ENCODE results near the gene TAPBPL. TPM values are rescaled to one million over a fixed set of nuclear protein-coding genes. Genes with fewer than 3 reads are reported as not detected.
"Not testable (repeated sequence)": the region's sequence is repeated elsewhere in the genome, so short reads cannot be mapped to it uniquely, and the experiment has no call there.

The TAPBPL gene
- polyA plus RNA-seq, 3 donors, result 89.3 to 145 (median 91.8) TPM

GRCh38 chr12:6425590-6426531 lies 26.0 kb upstream of the TAPBPL start:
- Histone ChIP-seq H3K9me3 (replicated peaks in 1 of 2; ENCODE audit: control insufficient read depth in 1 of 2, insufficient read depth in 1 of 2, low read length in 2 of 2) (no peaks in the 10 kb centered on the region), H2AFZ (ENCODE audit: insufficient read depth, low read depth, low read length, poor library complexity, severe bottlenecking) (peak overlapping the region; percentile 16), H3K4me3 (replicated peaks in 1 of 3; ENCODE audit: low read depth in 2 of 3, low read length in 3 of 3) (no peak overlapping the region), H3K9ac (ENCODE audit: insufficient read depth, low read length, poor library complexity, severe bottlenecking) (no peak overlapping the region), H3K4me2 (replicated peaks; ENCODE audit: extremely low read depth, low read length, poor library complexity, severe bottlenecking) (no peak overlapping the region), H3K27ac (ENCODE audit: low read depth in 1 of 2, low read length in 2 of 2) (peak overlapping the region; percentile 20 to 27), H3K27me3 (ENCODE audit: control insufficient read depth in 2 of 2, insufficient read depth in 2 of 2, low read length in 2 of 2) (no peaks in the 10 kb centered on the region), H4K20me1 (ENCODE audit: insufficient read depth, low read length) (no peaks in the 10 kb centered on the region), H3K36me3 (replicated peaks in 1 of 2; ENCODE audit: control insufficient read depth in 1 of 2, insufficient read depth in 2 of 2, low read length in 2 of 2) (no peaks in the 10 kb centered on the region), H3K79me2 (ENCODE audit: insufficient read depth, low read length) (no peaks in the 10 kb centered on the region), H3K4me1 (ENCODE audit: control insufficient read depth in 1 of 2, insufficient read depth in 2 of 2, low read length in 2 of 2) (peaks cover 31 to 39% of the 10 kb centered on the region in 2 donors)
- no peaks in the 10 kb centered on the region for H3K9me3 Mint-ChIP-seq
- H3K4me1 Mint-ChIP-seq, result peaks cover 30% of the 10 kb centered on the region
- peak overlapping the region; percentile 57 to 84 (median 74) for H3K27ac Mint-ChIP-seq
- TF ChIP-seq CTCF (IDR thresholded peaks at IDR 0.05), result no peak
- peaks cover 0 to 4% (median 0%) of the 10 kb centered on the region in 3 donors for H3K27me3 Mint-ChIP-seq (ENCODE audit: low read depth in 3 of 3)
- WGBS (ENCODE audit: insufficient coverage), result 68% methylated on average over 18 of the region's 23 CpGs
- intact Hi-C loops (cut with micrococcal nuclease), result loop anchor here in 1 of 2 donors (5.0 kb wide), 1 partner anchor 36 kb away; no protein-coding TSS in a partner anchor
- DNase-seq, result peak; percentile 33 to 77 (median 38)
- no peaks in the 10 kb centered on the region for H3K36me3 Mint-ChIP-seq
- peak overlapping the region in 1 of 2 donors; percentile 73 for H3K4me3 Mint-ChIP-seq

GRCh38 chr12:6426882-6427671 lies 24.8 kb upstream of the TAPBPL start:
- no peak overlapping the region for H2AFZ ChIP-seq (ENCODE audit: insufficient read depth, low read depth, low read length, poor library complexity, severe bottlenecking)
- 79% methylated on average over 6 of the region's 14 CpGs for WGBS (ENCODE audit: insufficient coverage)
- H3K27ac ChIP-seq (ENCODE audit: low read depth in 1 of 2, low read length in 2 of 2), result no peak overlapping the region
- H3K9me3 Mint-ChIP-seq, result no peaks in the 10 kb centered on the region
- peaks cover 38 to 47% of the 10 kb centered on the region in 2 donors for H3K4me1 ChIP-seq (ENCODE audit: control insufficient read depth in 1 of 2, insufficient read depth in 2 of 2, low read length in 2 of 2)
- peaks cover 37% of the 10 kb centered on the region for H3K4me1 Mint-ChIP-seq
- no peak for TF ChIP-seq CTCF (IDR thresholded peaks at IDR 0.05)
- H3K79me2 ChIP-seq (ENCODE audit: insufficient read depth, low read length), result no peaks in the 10 kb centered on the region
- peak overlapping the region in 4 of 7 donors; percentile 41 to 84 (median 54) for H3K27ac Mint-ChIP-seq
- no peak overlapping the region for H3K9ac ChIP-seq (ENCODE audit: insufficient read depth, low read length, poor library complexity, severe bottlenecking)
- no peaks in the 10 kb centered on the region for H4K20me1 ChIP-seq (ENCODE audit: insufficient read depth, low read length)
- H3K4me2 ChIP-seq (replicated peaks; ENCODE audit: extremely low read depth, low read length, poor library complexity, severe bottlenecking), result no peak overlapping the region
- H3K27me3 Mint-ChIP-seq (ENCODE audit: low read depth in 3 of 3), result no peaks in the 10 kb centered on the region
- no peak overlapping the region for H3K4me3 Mint-ChIP-seq
- DNase-seq, result peak in 1 of 3 donors; percentile 25
- H3K4me3 ChIP-seq (replicated peaks in 1 of 3; ENCODE audit: low read depth in 2 of 3, low read length in 3 of 3), result no peak overlapping the region
- H3K27me3 ChIP-seq (ENCODE audit: control insufficient read depth in 2 of 2, insufficient read depth in 2 of 2, low read length in 2 of 2), result no peaks in the 10 kb centered on the region
- no peaks in the 10 kb centered on the region for H3K9me3 ChIP-seq (replicated peaks in 1 of 2; ENCODE audit: control insufficient read depth in 1 of 2, insufficient read depth in 1 of 2, low read length in 2 of 2)
- intact Hi-C loops (cut with micrococcal nuclease), result loop anchor here in 1 of 2 donors (5.0 kb wide), 1 partner anchor 35 kb away; no protein-coding TSS in a partner anchor
- no peaks in the 10 kb centered on the region for H3K36me3 Mint-ChIP-seq
- no peaks in the 10 kb centered on the region for H3K36me3 ChIP-seq (replicated peaks in 1 of 2; ENCODE audit: control insufficient read depth in 1 of 2, insufficient read depth in 2 of 2, low read length in 2 of 2)

GRCh38 chr12:6427796-6428195 lies 24.0 kb upstream of the TAPBPL start:
- H3K27me3 ChIP-seq (ENCODE audit: control insufficient read depth in 2 of 2, insufficient read depth in 2 of 2, low read length in 2 of 2); H4K20me1 ChIP-seq (ENCODE audit: insufficient read depth, low read length); H3K27ac ChIP-seq (ENCODE audit: low read depth in 1 of 2, low read length in 2 of 2); H2AFZ ChIP-seq (ENCODE audit: insufficient read depth, low read depth, low read length, poor library complexity, severe bottlenecking); H3K36me3 Mint-ChIP-seq; H3K9ac ChIP-seq (ENCODE audit: insufficient read depth, low read length, poor library complexity, severe bottlenecking); H3K9me3 Mint-ChIP-seq; H3K27ac Mint-ChIP-seq; H3K79me2 ChIP-seq (ENCODE audit: insufficient read depth, low read length); H3K27me3 Mint-ChIP-seq (ENCODE audit: low read depth in 3 of 3); H3K9me3 ChIP-seq (replicated peaks in 1 of 2; ENCODE audit: control insufficient read depth in 1 of 2, insufficient read depth in 1 of 2, low read length in 2 of 2); H3K36me3 ChIP-seq (replicated peaks in 1 of 2; ENCODE audit: control insufficient read depth in 1 of 2, insufficient read depth in 2 of 2, low read length in 2 of 2); H3K4me2 ChIP-seq (replicated peaks; ENCODE audit: extremely low read depth, low read length, poor library complexity, severe bottlenecking); H3K4me3 Mint-ChIP-seq; H3K4me3 ChIP-seq (replicated peaks in 1 of 3; ENCODE audit: low read depth in 2 of 3, low read length in 3 of 3); DNase-seq: not testable (repeated sequence)
- peaks cover 39% of the 10 kb centered on the region for H3K4me1 Mint-ChIP-seq
- intact Hi-C loops (cut with micrococcal nuclease), result loop anchor here in 1 of 2 donors (5.0 kb wide), 1 partner anchor 35 kb away; no protein-coding TSS in a partner anchor
- H3K4me1 ChIP-seq (ENCODE audit: control insufficient read depth in 1 of 2, insufficient read depth in 2 of 2, low read length in 2 of 2), result peaks cover 38 to 47% of the 10 kb centered on the region in 2 donors
- WGBS (ENCODE audit: insufficient coverage), result 100% methylated on average over 2 of the region's 10 CpGs
